ENCODE results near the gene NPB.

NPB gene

DNA sequence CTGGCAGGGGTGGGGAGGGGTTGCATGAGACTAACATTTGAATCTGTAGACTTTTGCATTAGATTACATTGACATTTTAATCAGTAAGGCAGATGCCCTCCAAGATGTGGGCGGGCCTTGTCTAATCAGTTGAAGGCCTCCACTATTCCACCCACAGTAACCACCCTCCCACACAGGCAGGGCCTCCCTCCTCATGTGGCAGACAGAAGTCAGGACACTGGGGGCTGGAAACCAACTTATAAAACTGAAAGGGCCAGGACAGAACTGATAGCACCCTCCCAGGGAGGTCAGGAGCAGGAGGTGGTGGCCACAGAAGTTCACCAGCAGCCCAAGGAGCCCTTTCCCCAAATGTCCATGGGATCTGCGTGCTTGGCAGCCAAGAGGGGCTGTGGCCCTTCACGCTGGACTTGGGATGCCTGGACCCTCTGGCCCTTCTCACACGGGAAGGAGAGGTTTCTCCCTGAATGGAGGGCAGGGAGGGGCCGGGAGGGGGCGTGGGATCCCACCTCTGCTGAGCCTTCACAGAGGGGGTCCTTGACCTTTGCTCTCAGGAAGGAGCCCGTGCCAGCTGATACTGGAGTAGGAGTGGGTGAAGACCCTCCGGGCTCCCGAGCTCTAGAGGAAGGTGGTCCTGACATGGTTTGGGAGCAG is 30.4 kb downstream of the NPB start:
- no peak overlapping the region for H3K4me3 ChIP-seq (ENCODE audit: low read length)
- no peak overlapping the region for H3K9ac ChIP-seq (ENCODE audit: low read length)
- H3K9me3 ChIP-seq (replicated peaks; ENCODE audit: insufficient read depth, low read length) = no peaks in the 10 kb centered on the region
- DNase-seq = no peak
- no peak overlapping the region for H3K27ac ChIP-seq (ENCODE audit: low read length)
- H4K20me1 ChIP-seq (ENCODE audit: insufficient read depth, low read length) = no peaks in the 10 kb centered on the region
- no peaks in the 10 kb centered on the region for H3K27me3 ChIP-seq (replicated peaks; ENCODE audit: insufficient read depth, low read length)
- no peak overlapping the region for H2AFZ ChIP-seq (ENCODE audit: low read length)
- no peaks in the 10 kb centered on the region for H3K9me2 ChIP-seq (replicated peaks; ENCODE audit: insufficient read depth, low read length)
- H3F3A ChIP-seq (ENCODE audit: insufficient read depth, low read length) = no peaks in the 10 kb centered on the region
- peaks cover 17% of the 10 kb centered on the region for H3K79me2 ChIP-seq (ENCODE audit: low read length)
- H3K4me1 ChIP-seq (ENCODE audit: low read length) = peaks cover 4% of the 10 kb centered on the region; the same call in 1 of the 2 replicates
- TF ChIP-seq, protein P1, sequence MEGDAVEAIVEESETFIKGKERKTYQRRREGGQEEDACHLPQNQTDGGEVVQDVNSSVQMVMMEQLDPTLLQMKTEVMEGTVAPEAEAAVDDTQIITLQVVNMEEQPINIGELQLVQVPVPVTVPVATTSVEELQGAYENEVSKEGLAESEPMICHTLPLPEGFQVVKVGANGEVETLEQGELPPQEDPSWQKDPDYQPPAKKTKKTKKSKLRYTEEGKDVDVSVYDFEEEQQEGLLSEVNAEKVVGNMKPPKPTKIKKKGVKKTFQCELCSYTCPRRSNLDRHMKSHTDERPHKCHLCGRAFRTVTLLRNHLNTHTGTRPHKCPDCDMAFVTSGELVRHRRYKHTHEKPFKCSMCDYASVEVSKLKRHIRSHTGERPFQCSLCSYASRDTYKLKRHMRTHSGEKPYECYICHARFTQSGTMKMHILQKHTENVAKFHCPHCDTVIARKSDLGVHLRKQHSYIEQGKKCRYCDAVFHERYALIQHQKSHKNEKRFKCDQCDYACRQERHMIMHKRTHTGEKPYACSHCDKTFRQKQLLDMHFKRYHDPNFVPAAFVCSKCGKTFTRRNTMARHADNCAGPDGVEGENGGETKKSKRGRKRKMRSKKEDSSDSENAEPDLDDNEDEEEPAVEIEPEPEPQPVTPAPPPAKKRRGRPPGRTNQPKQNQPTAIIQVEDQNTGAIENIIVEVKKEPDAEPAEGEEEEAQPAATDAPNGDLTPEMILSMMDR (IDR thresholded peaks at IDR 0.05; ENCODE audit: low read length) = no peak
- TF ChIP-seq EZH2phosphoT487 (IDR thresholded peaks at IDR 0.05; ENCODE audit: low read length) = no peak
- TF ChIP-seq EZH2 (optimal IDR thresholded peaks at IDR 0.05; ENCODE audit: low read depth, low read length) = no peak
- no peak overlapping the region for H3K4me2 ChIP-seq (ENCODE audit: low read depth, low read length)
- no peaks in the 10 kb centered on the region for H3K36me3 ChIP-seq (replicated peaks; ENCODE audit: insufficient read depth, low read length)

DNA sequence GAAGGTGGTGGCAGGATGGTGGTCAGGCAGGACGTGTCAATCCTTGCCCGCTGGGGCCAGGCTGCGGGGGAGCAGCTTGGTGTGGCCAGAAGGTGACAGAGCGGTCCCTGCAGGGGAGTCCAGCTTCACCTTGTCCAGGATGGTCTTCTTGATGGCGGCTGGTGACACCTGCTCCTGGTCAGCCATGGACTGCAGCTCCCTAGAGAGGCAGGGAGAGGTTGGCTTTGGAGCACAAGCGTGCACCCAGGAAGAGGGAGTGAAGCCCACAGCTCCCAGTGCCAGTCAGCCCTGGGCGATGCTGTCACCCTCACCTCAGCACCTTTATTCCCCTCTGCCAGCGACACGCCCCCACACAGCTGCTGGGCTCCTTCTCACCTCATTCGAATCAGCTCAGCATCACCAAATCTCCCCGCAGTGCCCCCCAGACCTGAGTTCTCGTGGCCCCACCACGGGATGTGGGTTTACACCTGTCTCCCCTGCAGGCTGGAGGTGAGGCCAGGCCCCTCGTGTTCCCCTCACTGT is 31.2 kb downstream of the NPB start:
- no peaks in the 10 kb centered on the region for H4K20me1 ChIP-seq (ENCODE audit: insufficient read depth, low read length)
- no peak for TF ChIP-seq EZH2phosphoT487 (IDR thresholded peaks at IDR 0.05; ENCODE audit: low read length)
- TF ChIP-seq, protein P1 (IDR thresholded peaks at IDR 0.05; ENCODE audit: low read length) = no peak
- no peak overlapping the region for H3K27ac ChIP-seq (ENCODE audit: low read length)

DNA sequence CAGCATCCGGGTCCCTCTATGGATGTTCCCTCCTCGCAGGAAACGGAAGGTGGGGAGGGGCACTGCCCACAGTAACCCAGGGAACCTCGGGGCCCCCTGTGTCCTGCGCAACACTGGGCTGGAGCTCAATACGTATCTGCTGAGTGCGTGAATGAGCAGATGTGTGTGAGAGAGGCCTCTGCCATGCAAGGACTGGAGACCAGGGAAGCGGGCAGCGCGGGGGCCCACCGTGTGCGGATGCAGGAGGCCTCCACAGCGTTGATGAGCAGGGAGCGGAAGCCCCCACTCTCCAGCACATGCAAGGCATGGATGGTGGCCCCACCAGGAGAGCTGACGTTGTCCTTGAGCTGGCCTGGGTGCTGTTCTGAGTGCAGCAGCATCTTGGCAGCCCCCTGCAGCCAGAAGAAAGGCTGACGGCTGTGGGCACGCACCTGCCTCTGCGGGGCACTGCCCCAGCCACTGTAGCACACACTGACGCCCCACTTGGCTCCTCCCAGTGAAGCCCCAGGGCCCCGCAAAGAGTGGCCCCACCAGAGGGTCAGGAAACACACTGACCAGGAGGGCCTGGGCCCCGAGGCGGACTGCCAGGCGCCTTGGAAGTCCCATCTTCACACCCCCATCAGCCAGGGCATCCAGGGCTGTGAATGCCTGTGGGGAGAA is 32.2 kb downstream of the NPB start:
- Histone ChIP-seq H4K20me1 (ENCODE audit: insufficient read depth, low read length) (no peaks in the 10 kb centered on the region), H3K36me3 (replicated peaks; ENCODE audit: insufficient read depth, low read length) (no peaks in the 10 kb centered on the region), H3K27me3 (replicated peaks; ENCODE audit: insufficient read depth, low read length) (peaks cover 11% of the 10 kb centered on the region; the same call in 1 of the 2 replicates), H3K9me2 (replicated peaks; ENCODE audit: insufficient read depth, low read length) (no peaks in the 10 kb centered on the region), H3K4me3 (ENCODE audit: low read length) (no peak overlapping the region), H3K27ac (ENCODE audit: low read length) (no peak overlapping the region), H3F3A (ENCODE audit: insufficient read depth, low read length) (no peaks in the 10 kb centered on the region), H2AFZ (ENCODE audit: low read length) (no peak overlapping the region), H3K79me2 (ENCODE audit: low read length) (peaks cover 12% of the 10 kb centered on the region), H3K9ac (ENCODE audit: low read length) (no peak overlapping the region), H3K4me1 (ENCODE audit: low read length) (no peaks in the 10 kb centered on the region), H3K4me2 (ENCODE audit: low read depth, low read length) (no peak overlapping the region), H3K9me3 (replicated peaks; ENCODE audit: insufficient read depth, low read length) (no peaks in the 10 kb centered on the region)
- no peak for DNase-seq
- TF ChIP-seq EZH2 (optimal IDR thresholded peaks at IDR 0.05; ENCODE audit: low read depth, low read length) (no peak), EZH2phosphoT487 (IDR thresholded peaks at IDR 0.05; ENCODE audit: low read length) (no peak)
- TF ChIP-seq, protein P1 (IDR thresholded peaks at IDR 0.05; ENCODE audit: low read length) = no peak

More for the DNA sequence above, 31.2 kb downstream of the NPB start:
- DNase-seq = no peak
- no peak overlapping the region for H3K4me3 ChIP-seq (ENCODE audit: low read length)
- no peaks in the 10 kb centered on the region for H3K9me2 ChIP-seq (replicated peaks; ENCODE audit: insufficient read depth, low read length)
- no peaks in the 10 kb centered on the region for H3K9me3 ChIP-seq (replicated peaks; ENCODE audit: insufficient read depth, low read length)
- no peak overlapping the region for H3K4me2 ChIP-seq (ENCODE audit: low read depth, low read length)
- H3K27me3 ChIP-seq (replicated peaks; ENCODE audit: insufficient read depth, low read length) = peaks cover 1% of the 10 kb centered on the region; the same call in 1 of the 2 replicates
- H3K36me3 ChIP-seq (replicated peaks; ENCODE audit: insufficient read depth, low read length) = no peaks in the 10 kb centered on the region
- no peak overlapping the region for H2AFZ ChIP-seq (ENCODE audit: low read length)
- H3K9ac ChIP-seq (ENCODE audit: low read length) = no peak overlapping the region
- peaks cover 15% of the 10 kb centered on the region for H3K79me2 ChIP-seq (ENCODE audit: low read length)
- H3K4me1 ChIP-seq (ENCODE audit: low read length) = peaks cover 4% of the 10 kb centered on the region; the same call in 1 of the 2 replicates
- no peaks in the 10 kb centered on the region for H3F3A ChIP-seq (ENCODE audit: insufficient read depth, low read length)
